KG1 (cell line): ENCODE measurements around the gene VPS11.
"Not testable (repeated sequence)": the region's sequence is repeated elsewhere in the genome, so short reads cannot be mapped to it uniquely, and the experiment has no call there.

Experiments used
- DNase-seq: peaks from one replicate; lab custom pipeline; 2025; lab: John Stamatoyannopoulos, UW

The VPS11 gene

DNA sequence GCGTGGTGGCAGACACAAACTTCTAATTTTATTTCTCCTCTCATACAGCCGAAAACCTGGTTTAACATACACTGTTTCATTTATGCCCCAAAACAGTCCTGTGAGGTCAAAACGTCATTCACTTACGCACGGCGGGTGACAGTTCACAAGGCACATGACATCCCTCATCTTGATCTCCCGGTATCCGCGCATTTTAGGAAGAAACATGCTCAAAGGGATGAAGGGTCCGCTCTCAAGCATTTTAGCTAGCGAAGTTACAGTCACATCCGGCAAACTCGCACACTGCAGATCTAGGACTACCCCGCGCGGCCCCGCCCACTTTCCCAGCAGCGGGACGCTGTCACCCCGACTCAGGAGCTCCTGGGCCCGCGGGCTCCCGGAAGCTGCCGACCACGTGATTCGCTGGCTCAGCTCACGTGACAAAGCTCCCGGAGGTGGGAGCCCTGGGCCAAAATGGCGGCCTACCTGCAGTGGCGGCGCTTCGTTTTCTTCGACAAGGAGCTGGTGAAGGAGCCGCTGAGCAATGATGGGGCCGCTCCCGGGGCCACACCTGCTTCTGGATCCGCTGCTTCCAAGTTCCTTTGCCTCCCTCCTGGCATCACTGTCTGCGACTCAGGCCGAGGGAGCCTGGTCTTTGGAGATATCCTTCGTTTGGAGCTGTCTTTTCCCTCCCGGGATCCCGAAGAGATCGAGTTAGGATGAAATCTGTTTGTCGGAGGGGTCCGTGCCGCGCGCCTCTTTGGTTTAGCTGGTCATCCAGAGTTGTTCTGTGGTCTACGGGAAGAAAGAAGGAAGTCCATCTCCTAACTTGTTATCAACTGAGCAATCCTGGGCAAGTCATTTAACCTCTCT, at the start of gene VPS11:
Gene VPS11, plus strand, starts transcription at position 448 of the 852 bp plus-strand sequence. Its CDS starts 6 bp downstream, at position 454.
- DNase-seq = peak; percentile 98

DNA sequence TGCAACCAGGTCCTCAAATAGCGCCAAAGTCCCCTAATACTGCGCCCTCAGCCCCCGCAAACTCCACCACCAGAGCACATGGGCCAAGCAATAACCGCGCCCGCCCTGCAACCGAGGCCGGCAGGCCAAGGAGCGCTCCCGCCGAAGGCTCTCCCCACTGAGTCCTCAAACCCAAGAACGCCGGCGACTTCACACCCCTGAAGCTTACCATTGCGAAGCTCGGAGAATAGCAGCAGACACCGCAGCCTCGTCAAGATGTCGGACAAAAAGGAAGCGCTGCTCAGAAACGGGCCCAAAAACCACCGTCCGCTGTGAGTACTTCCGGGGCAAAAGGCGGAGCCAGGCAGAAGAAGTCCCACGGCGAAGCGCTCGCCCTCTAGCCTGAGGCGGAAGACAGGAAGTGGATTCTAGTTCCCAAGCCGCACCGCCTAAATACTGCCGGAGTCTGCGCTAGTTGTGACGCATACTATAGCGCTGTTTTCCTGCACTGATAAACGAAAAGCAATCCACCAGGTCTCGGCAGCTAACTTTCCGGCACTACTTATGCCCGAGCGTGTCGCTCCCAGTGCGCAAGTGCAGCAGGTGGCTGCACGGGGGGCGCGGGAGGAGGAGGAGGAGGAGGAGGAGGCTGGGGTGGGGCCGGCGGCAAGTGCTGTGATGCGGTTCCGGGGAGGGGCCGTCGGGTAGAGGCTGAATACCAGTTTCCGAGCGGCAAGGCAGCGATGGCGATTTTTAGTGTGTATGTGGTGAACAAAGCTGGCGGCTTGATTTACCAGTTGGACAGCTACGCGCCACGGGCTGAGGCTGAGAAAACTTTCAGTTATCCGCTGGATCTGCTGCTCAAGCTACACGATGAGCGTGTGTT, 49.3 kb upstream of the VPS11 start, which contains the start of the genes RPS25 and TRAPPC4:
Gene RPS25, minus strand, starts transcription at position 270 of the 865 bp plus-strand sequence. Its CDS starts 59 bp downstream, at position 211.
Gene TRAPPC4, plus strand, starts transcription at position 693 of the 865 bp plus-strand sequence. Its CDS starts 30 bp downstream, at position 723.
- peak; percentile 99 for DNase-seq

DNA sequence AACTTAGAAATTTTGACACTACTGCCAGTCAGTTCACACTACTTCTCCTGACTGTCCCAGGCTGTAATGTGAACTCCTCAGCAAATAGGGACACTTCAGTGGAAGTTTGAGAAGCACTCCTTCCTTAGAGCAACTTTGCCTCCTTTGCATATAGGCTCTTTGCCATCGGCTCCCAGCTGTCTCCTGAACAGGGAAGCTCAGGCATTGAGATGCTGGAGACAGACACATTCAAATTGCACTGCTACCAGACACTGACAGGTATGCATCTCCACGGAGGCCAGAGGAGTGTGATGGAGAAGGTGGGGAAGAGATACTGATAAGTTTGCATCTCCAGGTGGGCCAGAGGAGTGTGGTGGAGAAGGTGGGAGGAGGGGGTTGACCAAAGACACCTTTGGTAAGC, 47.6 kb upstream of the VPS11 start:
- no peak for DNase-seq

DNA sequence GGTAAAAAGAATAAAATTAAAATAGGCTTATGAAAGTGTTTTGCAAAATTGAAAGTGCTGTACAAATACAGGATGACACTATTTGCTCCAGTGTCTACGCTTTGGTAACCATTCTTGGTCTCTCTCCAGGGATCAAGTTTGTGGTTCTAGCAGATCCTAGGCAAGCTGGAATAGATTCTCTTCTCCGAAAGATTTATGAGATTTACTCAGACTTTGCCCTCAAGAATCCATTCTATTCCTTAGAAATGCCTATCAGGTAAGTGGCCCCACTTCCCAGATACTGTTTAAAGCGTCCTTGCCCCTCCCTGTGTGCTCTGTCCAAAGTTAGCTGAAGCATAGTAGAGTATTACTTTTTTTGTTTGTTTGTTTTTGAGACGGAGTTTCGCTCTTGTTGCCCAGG, 46.0 kb upstream of the VPS11 start:
- DNase-seq = no peak

DNA sequence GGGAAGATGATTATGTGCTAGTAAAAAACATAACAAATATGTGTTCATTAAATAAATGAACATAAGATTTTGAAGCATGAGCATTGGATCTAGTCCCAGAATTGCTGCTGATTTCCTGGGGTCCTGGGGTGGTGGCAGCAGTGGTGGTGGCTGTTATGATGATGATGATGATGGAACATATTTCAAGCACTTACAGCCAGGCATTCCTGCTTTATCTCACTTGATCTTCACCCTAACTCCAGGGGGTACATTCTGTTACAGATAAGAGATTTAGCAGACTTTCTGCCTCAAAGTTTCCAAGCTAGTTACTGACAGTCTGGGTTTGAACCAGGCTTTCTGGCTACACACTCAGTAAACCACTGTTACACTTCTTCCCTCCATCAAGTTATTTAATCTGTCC, 43.9 kb upstream of the VPS11 start:
- no peak for DNase-seq

DNA sequence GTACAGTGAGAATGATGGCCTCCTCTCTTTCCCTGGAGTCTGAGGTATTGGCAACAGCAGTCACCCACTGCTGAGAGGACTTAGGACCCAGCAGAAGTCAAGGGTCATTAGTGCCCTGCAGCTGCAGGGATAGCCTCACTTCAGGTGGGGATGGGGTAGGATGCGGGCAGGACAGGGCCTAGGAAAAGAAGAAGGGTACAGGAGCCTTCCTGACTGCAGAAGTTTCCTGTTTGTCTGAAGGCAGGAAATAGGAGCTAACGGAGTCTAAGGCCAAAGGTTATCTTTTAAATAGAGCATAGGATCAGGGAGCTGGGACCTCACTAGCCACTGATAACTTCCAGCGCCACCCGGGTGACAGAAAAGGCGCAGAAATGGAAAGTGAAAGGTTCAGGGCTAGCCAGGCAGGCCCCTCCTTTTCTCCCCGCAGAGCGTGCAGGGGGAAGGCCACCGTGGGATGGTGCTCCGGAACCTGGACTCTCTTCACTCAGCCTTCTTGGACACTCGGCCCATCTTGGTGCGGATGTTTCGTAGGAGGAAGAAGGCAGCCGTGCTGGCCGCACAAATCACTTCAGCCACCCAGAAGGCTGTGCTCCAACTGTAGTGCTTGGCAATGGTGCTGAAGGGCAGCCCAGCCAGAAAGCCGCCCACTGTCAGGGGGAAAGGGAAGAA, 43.1 kb upstream of the VPS11 start:
- no peak for DNase-seq

DNA sequence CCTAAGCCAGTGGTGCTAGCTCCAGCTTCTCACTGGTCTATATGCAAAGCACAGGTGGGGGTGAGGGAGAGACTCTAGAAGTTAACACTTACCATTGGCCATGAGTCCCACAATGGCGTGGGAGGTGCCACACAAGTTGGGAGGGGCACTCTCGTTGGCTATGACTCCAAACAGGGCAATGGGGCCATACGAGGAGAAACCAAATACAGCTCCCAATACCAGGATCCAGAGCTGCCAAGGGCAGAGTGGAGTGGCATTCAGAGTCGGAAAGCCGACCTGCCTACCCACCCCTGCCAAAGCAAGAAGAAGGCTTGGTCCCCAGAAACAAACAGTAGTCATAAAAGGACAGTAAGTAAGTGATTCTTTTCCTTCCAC, 42.5 kb upstream of the VPS11 start:
- DNase-seq = no peak

DNA sequence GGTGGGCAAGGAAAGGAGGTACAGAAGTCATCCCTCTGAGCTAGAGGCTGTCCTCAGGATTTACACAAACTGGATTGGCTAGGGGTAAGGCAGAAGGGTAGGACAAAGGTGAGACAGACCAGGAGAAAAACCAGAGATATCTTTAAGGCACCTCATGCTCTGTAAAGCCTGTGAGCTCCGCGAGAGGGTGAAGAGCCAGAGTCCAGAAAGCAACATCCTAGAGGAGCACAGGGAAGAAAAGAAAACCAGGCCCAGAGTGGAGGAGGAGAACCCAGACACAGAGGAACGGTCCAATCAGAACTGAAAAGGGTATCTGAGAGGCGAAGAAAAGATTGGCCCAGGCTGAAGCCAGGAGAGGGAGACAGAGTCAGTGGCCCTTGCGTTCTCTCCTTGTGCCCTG, 42.1 kb upstream of the VPS11 start:
- no peak for DNase-seq

DNA sequence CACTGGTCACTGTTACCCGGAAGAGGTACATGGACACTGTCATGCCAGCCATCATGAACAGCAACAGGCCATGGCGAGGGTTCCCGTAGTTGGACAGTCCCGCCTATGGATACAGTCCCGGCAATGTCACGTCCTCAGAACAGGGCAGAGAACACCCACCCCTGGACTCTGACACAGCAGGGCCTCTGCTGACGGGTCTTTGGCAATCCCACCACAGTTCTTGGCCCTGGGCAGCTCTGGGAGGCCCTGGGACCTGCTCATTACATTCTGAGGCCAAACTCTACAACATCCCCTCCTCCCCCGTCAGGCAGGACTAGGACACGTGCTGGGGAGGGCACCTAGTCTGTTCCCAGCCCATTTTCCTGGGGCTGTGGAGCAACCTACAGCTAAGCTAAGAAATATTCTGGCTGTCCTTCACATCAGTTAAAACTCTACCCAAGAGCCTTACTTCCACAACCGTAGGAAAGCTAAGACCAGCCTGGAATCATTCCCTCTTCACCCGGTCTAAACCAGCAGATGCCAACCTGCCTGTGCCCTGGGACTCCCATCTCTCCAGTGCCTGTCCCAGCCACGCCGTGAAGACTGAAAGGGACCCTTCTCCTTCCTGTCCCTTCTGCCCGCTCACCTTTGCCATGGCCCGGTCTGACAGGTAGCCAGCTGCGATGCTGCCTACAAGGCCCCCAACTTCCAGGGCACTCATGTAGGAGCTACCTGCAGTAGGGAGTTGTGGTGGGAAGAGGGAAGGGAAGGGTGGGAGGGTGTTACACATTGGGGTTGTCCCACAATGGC, 41.4 kb upstream of the VPS11 start:
- no peak for DNase-seq

DNA sequence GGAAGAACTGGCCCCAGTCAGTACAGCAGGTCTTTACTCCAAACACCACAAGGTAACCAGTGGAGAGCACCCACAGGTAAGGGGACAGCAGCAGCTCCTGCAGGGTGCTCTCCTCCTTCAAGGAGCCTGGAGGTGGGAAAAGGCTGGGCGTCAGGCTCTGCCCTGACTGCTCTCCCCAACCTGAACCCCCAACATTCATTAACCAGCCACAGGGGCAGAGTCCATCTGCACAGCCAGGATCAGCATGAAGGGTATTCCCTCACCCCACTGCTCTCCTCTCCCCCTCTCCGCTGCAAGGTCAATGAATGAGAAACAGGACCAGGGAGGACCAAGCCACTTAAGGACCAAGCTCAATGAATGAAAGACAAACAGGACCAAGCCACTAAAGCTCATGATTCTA, 40.6 kb upstream of the VPS11 start:
- no peak for DNase-seq

DNA sequence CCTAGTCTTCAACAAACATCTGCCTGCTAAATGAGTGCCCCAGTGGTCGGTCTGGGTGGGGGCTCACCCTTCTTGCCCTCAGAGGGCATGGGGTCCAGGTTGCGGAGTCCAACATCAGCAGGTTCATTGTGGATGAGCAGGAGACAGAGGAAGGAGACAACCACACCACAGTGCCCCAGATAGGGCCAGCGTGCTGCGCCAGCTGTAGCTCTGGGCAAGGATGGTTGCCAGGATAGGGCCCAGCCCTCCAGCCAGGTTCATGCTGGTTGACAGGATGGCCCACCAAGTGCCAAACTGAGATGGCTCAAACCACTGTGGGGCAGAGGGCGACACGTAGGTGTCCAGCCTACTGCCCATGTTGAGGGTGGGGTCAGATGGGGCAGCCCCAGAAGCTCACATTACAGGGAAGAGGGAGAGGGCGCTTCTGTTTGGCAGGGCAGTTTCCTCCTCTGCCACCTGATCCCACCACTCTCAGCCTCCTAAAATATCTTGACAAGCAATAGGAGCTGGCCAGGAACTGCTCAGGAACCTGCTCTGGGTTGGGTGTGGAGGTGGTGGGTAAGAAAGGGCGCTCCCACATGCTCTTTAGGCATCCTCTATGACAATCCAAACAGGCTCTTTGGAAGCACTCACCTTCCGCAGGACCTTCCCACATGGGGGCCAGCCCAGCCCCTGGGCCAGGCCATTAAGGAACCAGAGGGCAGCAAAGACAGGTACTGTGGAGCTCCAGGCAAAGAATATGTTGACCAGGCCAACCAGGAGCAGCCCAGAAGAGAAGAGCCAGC, 39.9 kb upstream of the VPS11 start:
- DNase-seq = no peak

DNA sequence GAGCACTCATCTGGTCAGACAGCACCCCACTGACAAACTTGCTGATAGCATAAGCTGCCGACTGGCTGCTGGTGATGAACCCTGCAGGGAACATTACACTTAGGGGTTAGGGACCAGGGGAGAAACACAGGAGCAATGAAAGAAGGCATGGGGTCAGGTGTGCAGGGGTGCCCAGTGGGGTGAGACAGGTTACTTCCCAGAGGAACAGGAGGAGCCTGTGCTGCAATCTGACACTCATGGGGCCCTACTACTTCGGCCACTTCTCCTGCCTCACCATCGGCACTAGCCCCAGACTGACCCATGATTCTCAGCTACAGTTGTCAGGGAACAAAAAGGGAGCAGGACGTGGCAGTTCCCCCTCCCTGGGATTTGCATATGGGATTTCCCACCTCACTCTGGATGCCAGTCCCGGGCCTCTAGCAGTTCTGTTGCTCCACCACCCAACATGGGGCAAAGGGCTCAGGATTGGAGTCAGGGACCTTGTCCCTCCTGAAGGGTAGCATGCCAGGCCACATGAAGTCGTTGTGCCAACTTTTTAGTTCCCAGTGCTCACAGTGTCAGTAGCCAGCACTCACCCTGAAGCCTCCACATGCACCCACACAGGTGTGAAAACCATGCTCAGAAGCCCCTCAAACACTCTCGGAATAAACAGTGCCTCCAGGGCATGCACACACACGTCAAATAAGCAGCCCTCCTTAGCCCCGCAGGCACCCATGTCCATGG, 39.1 kb upstream of the VPS11 start:
- DNase-seq = no peak

DNA sequence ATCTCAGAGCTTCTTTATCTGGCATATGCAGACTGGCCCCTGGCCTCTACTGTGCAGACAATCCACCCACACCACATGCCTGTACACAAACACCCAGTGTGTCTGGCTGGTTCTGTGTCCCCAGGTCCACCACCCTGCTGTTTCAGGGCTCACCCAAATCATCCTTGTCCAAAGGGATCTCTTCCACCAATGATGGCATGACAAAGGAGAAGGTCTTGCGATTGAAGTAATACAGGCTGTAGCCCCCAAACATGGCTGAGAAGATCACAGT, 38.6 kb upstream of the VPS11 start:
- DNase-seq = no peak

DNA sequence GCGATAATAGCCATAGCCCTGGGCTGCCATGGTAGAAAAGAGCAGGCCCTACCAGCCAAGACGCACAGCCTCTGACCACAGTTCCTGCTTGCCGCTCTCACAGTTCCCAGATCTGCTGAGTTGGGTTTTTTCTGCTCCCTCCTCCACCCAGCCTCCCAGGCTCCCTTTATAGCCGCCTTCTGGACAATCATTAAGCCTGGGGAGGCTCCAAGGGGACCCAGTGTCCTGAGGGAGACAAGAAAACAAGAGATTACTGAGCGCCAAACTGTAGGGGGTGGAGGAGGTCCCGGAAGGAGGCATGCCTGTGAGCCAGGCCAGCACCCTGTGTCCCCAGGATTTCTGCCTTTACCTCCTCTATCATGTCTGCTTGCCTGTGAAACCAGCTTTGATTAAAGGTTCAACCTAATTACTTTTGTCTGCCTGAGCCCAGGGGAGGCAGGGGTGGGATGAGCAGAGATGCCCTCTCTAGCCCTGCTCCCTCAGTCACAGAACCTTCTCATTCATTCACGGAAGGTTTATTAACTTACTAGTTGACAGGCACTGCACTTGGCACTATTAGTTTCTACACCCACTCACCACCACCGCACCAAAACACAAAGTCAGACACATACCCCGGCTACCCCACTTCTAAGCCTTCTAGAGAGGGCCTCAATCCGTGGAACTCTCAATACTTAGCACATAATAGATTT, 38.1 kb upstream of the VPS11 start:
- no peak for DNase-seq

DNA sequence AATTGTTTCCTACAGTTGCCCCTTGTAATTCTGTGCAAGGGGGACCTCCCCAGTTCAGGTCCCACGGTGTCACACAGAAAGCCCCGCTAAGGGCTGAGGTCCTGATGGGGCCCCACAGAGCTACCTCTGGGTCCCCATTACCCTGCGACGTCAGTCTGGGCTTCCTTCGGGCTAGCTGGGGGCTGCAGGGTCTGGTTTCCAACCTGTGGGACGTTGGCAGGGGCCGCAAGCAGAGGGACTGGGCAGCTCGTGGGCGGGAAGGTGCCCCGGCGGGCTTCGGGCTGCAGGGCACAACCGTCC, 37.6 kb upstream of the VPS11 start:
- no peak for DNase-seq

DNA sequence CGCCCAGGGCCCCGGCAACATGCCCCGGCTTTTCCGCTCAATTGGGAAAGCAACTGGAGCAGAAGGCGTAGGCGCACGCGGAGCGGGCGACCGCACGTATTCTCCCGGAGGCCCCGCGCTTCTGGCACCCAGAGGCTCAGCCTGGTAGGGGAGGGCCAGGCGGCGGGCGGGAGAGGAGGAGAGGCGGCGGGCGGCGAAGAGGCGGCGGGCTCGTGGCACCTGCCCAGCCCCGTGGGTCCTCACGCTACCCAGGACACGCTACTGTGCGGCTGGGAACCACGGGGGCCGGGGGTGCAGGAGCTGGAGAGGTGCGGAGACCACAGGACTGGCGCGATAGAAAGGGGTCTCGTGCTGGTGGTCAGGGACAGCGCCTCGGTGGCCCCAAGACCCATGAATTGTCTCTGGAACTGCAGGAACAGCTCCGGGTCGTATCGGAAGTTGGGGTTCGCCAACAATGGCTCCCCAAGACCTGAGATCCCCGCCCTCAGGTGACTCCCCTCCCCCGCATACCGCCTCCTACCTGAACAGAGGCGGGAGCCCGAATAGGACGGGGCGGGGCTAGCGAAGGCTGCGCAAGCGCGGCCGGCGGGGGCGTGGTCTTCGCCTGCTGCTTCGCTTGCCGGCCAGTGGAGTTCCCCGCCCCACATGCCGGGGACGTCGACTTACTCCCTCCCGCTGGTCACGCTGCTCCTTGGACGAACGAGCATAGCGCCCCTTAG, 37.1 kb upstream of the VPS11 start, which contains the start of gene SLC37A4:
Gene SLC37A4, minus strand, starts transcription at position 549 of the 719 bp plus-strand sequence.
- DNase-seq = peak; percentile 99

DNA sequence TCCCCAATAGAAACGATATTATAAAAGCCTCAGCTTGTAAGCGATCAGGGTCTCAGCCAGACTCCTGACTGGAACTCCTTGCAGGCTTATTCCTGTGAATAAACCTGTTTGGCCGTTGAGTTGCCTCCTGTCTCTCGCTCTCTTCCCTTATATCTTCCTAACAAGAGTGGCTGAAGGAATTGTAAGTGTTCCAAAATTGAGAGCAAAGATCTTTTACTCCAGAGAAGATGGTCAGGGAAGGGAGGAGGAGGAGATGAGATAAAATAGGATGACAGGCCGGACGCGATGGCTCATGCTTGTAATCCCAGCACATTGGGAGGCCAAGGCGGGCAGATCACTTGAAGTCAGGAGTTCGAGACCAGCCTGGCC, 35.7 kb upstream of the VPS11 start:
- no peak for DNase-seq

DNA sequence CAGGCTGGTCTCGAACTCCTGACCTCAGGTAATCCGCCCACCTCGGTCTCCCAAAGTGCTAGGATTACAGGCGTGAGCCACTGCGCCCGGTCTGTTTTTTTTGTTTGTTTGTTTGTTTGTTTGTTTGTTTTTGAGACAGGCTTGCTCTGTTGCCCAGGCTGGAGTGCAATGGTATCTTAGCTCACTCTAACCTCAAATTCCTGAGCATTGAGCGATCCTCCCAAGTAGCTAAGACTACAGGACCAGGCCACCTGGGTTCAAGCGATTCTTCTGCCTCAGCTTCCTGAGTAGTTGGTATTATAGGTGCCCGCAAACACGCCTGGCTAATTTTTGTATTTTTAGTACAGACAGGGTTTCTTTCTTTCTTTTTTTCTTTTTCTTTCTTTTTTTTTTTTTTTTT, 34.2 kb upstream of the VPS11 start:
- DNase-seq = not testable (repeated sequence)

DNA sequence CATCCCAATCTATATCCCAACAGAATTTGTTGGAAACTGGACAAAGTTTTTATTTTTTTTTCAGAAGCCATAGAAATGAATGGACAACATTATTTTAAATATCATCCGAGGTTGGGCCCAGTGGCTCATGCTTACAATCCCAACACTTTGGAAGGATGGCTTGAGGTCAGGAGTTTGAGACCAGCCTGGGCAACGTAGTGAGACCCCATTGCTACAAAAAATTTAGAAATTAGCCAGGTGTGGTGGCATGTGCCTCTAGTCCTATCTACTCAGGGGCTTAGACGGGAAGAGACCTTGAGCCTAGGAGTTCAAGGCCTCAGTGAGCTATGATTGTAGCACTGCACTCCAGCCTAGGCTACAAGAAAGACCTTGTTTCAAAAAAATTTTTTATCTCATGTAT, 32.8 kb upstream of the VPS11 start:
- DNase-seq = no peak
